Measurements from ENCODE around the gene TAF10. TPM values are rescaled to one million over a fixed set of nuclear protein-coding genes. Genes with fewer than 3 reads are reported as not detected.

TAF10 gene
- total RNA-seq, 1 experiment from 2014 or later, result 387 TPM

DNA sequence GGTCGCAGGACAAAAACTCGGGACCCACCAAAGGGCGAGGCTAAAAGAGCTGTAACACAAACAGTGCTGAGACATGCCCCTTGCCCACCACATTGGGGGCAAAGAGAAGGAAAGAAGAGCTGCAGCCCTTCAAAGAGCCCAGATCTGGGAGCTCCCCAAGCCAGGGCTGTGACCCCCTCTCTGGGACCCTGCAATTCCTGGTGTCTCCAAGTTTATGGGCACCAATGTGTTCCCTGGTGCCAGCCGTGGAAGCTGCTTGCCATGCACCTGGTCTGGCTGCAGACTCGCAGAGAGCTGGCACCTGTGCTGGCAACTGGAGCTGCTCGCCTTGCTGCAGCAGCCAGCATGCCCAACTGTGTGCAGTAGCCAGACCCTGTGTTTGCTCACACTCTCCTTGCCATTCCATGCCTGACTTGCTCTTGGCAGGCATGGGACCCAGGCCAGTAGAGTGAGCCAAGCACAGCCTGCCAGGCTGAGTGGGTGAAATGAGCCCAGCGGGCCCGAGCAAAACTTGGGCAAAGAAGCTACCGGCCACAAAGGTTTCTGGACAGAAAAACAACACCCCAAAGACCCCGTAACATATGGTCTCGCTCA is 24.6 kb downstream of the TAF10 start:
- in situ Hi-C loops (cut with HindIII; ENCODE audit: low pct_unique_long_range_greater_than_20kb, low sequenced_read_pairs) (no loop called here), intact Hi-C loops (cut with micrococcal nuclease; ENCODE audit: unreplicated experiment) (no loop called here)
- Histone ChIP-seq H3K4me1 (ENCODE audit: control insufficient read depth, insufficient read depth, low read length) (no peaks in the 10 kb centered on the region), H3K36me3 (ENCODE audit: control insufficient read depth, insufficient read depth, low read length) (peaks cover 3% of the 10 kb centered on the region; the same call in 1 of the 2 replicates), H3K27ac (ENCODE audit: low read length) (no peak overlapping the region), H3K27me3 (ENCODE audit: control insufficient read depth, insufficient read depth, low read length) (no peaks in the 10 kb centered on the region), H3K4me3 (ENCODE audit: low read depth in 2 of 2, low read length in 2 of 2) (no peak overlapping the region), H3K9me3 (ENCODE audit: control insufficient read depth, insufficient read depth, low read depth, low read length) (no peaks in the 10 kb centered on the region; the same call in 1 of the 2 replicates)
- peak; percentile 33; the same call in 1 of the 2 replicates for ATAC-seq
- ChIA-PET CTCF (no interaction called here), POLR2A (interaction anchor here (0.6 to 1.0 kb wide), 2 partner anchors 9 to 17 kb away, joined by 3 read pairs; no protein-coding TSS in a partner anchor)
- no peak for TF ChIP-seq POLR2AphosphoS5 (IDR thresholded peaks at IDR 0.05; ENCODE audit: low read depth, low read length)
- TF ChIP-seq, protein P1, sequence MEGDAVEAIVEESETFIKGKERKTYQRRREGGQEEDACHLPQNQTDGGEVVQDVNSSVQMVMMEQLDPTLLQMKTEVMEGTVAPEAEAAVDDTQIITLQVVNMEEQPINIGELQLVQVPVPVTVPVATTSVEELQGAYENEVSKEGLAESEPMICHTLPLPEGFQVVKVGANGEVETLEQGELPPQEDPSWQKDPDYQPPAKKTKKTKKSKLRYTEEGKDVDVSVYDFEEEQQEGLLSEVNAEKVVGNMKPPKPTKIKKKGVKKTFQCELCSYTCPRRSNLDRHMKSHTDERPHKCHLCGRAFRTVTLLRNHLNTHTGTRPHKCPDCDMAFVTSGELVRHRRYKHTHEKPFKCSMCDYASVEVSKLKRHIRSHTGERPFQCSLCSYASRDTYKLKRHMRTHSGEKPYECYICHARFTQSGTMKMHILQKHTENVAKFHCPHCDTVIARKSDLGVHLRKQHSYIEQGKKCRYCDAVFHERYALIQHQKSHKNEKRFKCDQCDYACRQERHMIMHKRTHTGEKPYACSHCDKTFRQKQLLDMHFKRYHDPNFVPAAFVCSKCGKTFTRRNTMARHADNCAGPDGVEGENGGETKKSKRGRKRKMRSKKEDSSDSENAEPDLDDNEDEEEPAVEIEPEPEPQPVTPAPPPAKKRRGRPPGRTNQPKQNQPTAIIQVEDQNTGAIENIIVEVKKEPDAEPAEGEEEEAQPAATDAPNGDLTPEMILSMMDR (IDR thresholded peaks at IDR 0.05), result no peak
- TF ChIP-seq SIN3A (IDR thresholded peaks at IDR 0.05; ENCODE audit: borderline replicate concordance, insufficient read depth, low read depth, low read length), result no peak
- TF ChIP-seq, protein P2, sequence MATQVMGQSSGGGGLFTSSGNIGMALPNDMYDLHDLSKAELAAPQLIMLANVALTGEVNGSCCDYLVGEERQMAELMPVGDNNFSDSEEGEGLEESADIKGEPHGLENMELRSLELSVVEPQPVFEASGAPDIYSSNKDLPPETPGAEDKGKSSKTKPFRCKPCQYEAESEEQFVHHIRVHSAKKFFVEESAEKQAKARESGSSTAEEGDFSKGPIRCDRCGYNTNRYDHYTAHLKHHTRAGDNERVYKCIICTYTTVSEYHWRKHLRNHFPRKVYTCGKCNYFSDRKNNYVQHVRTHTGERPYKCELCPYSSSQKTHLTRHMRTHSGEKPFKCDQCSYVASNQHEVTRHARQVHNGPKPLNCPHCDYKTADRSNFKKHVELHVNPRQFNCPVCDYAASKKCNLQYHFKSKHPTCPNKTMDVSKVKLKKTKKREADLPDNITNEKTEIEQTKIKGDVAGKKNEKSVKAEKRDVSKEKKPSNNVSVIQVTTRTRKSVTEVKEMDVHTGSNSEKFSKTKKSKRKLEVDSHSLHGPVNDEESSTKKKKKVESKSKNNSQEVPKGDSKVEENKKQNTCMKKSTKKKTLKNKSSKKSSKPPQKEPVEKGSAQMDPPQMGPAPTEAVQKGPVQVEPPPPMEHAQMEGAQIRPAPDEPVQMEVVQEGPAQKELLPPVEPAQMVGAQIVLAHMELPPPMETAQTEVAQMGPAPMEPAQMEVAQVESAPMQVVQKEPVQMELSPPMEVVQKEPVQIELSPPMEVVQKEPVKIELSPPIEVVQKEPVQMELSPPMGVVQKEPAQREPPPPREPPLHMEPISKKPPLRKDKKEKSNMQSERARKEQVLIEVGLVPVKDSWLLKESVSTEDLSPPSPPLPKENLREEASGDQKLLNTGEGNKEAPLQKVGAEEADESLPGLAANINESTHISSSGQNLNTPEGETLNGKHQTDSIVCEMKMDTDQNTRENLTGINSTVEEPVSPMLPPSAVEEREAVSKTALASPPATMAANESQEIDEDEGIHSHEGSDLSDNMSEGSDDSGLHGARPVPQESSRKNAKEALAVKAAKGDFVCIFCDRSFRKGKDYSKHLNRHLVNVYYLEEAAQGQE (IDR thresholded peaks at IDR 0.05; ENCODE audit: insufficient read depth in 1 of 2, low read depth in 2 of 2, low read length in 1 of 2), result no peak
- no peak for DNase-seq (ENCODE audit: low read depth, low spot score)
- BruUV-seq (replicated peaks), result no TSS peak

DNA sequence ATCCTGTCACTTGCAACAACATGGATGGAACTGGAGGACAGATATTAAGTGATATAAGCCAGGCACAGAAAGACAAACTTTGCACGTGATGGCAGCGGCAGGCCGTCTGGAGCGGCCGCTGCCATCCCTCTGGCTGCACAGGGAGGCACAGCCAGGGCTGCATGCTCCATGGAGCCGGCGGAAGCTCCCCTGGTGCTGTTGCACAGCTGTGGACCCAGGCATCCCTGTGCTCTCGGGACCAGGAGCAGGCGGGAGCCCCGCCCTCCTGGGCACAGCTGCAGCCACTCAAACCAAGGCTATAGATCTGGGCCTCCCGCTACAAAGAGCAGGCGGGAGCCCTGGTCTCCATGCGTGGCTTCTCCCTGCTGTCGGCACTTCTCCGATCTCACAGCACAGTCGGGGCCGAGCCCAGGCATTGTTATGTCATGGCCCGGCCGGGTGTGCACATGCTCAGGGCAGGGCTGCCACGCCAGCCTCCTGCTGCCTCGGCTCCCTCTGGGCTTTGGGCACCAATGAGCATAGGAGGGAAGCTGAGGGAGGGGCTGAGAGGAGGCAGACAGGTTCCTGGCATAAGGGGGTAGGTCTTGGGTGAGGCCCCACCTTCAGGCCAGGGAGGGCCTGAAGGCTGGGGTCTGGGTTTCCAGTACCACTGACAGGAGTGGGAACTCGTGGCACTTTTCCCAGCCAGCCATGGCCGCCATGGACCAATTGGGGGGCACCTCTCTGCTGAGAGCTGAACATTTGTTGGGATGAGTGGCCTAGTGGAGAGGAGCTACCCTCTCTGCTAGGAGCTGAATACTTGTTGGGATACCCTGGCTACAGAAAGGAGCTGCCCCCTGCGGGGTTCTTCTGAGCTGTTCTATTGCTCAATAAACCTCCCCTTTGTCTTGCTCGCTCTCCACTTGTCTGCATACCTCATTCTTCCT is 25.3 kb downstream of the TAF10 start:
- Histone ChIP-seq H3K9me3 (ENCODE audit: control insufficient read depth, insufficient read depth, low read depth, low read length) (no peaks in the 10 kb centered on the region; the same call in 1 of the 2 replicates), H3K36me3 (ENCODE audit: control insufficient read depth, insufficient read depth, low read length) (peaks cover 3% of the 10 kb centered on the region; the same call in 1 of the 2 replicates), H3K27ac (ENCODE audit: low read length) (no peak overlapping the region), H3K4me1 (ENCODE audit: control insufficient read depth, insufficient read depth, low read length) (no peaks in the 10 kb centered on the region), H3K4me3 (ENCODE audit: low read depth in 2 of 2, low read length in 2 of 2) (no peak overlapping the region), H3K27me3 (ENCODE audit: control insufficient read depth, insufficient read depth, low read length) (no peaks in the 10 kb centered on the region)
- no TSS peak for BruUV-seq (replicated peaks)
- intact Hi-C loops (cut with micrococcal nuclease; ENCODE audit: unreplicated experiment), result no loop called here
- ATAC-seq, result peak; percentile 71
- DNase-seq (ENCODE audit: low read depth, low spot score), result no peak
- in situ Hi-C loops (cut with HindIII; ENCODE audit: low pct_unique_long_range_greater_than_20kb, low sequenced_read_pairs), result no loop called here
- CTCF ChIA-PET, result no interaction called here
- POLR2A ChIA-PET, result interaction anchor here (0.6 kb wide), 1 partner anchor 8 kb away, joined by 3 read pairs; no protein-coding TSS in a partner anchor
- TF ChIP-seq, protein P1 (IDR thresholded peaks at IDR 0.05), result no peak
- TF ChIP-seq TCF7L2 (IDR thresholded peaks at IDR 0.05; ENCODE audit: low read depth, low read length) (no peak), POLR2AphosphoS5 (IDR thresholded peaks at IDR 0.05; ENCODE audit: low read depth, low read length) (no peak), SIN3A (IDR thresholded peaks at IDR 0.05; ENCODE audit: borderline replicate concordance, insufficient read depth, low read depth, low read length) (no peak)
- TF ChIP-seq, protein P2 (IDR thresholded peaks at IDR 0.05; ENCODE audit: insufficient read depth in 1 of 2, low read depth in 2 of 2, low read length in 1 of 2), result no peak
